Stomach smooth muscle (tissue), 2 donors: Measurements from ENCODE around the gene TNK1.
A peak's percentile ranks its signal among the peaks of the same experiment; 100 is the strongest.
"Not testable (repeated sequence)": the region's sequence is repeated elsewhere in the genome, so short reads cannot be mapped to it uniquely, and the experiment has no call there.

Experiments used
- H3K27ac ChIP-seq: one replicate; pipeline ENCODE4 v1.7.0; 2013; ENCODE audit warnings: mild to moderate bottlenecking, low read length, inconsistent platforms
- H3K27me3 ChIP-seq, 2 donors: one replicate each; pipeline ENCODE4 v1.7.0; 2013; ENCODE audit warnings: low read length in 2 of 2; ENCODE audit not compliant: insufficient read depth in 2 of 2, control insufficient read depth in 1 of 2
- H3K36me3 ChIP-seq, 2 donors: one replicate each; pipeline ENCODE4 v1.7.0; 2013; ENCODE audit warnings: low read length in 2 of 2; ENCODE audit not compliant: control insufficient read depth in 2 of 2, insufficient read depth in 2 of 2
- H3K4me1 ChIP-seq: one replicate; pipeline ENCODE4 v1.7.0; 2013; ENCODE audit warnings: low read length; ENCODE audit not compliant: control insufficient read depth, insufficient read depth
- H3K4me3 ChIP-seq, 2 donors: one replicate each; pipeline ENCODE4 v1.7.0; 2013; ENCODE audit warnings: low read length in 2 of 2
- H3K9ac ChIP-seq, 2 donors: one replicate each; pipeline ENCODE4 v1.7.0; 2013; ENCODE audit warnings: low read length in 2 of 2, mild to moderate bottlenecking in 1 of 2
- H3K9me3 ChIP-seq, 2 donors: one replicate each; pipeline ENCODE4 v1.7.0; 2013; ENCODE audit warnings: low read length in 2 of 2; ENCODE audit not compliant: control insufficient read depth in 2 of 2
- donor health status: healthy.
- donor health status: Pancreatic carcinoma.

Gene TNK1

DNA sequence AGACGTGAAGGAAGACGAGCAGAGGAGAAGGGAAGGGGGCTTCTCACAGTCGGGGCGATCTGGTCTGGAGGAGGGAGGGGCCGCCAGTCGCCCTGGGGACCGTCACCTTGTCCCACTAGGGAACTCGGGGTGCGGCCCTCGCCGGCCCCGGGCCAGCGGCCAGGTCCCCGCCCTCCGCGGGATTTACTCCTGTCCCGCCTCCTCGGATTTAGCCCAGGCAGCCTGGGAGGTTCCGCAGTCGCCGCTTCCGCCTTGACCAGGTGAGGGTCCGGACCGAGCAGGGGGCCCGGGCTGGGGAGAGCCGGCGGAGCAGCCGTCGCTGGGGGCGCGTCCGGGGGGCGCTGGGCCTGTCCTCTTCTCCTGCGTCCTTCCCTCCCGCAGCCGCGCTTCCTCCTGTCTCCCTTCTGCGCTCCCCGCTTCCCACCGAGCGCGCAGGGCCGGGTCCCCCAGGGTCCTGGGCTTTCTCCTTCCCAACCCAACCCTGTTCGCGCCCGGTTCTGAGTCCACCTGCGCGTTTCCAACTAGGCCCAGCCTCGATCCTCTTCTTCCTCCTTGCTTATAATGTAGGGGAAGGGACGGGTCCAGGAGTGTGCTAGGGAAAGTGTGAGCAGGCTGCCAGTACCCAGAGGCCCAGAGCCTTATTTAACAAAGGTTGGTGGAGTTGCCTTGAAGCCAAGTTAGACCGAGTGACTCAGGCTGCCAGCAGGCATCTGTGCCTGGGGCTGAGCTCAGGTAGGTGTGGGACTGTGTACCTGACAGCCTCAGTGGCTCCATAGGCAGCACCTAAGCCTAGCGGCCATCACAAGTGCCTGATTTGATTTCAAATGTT is at the start of gene TNK1:
TSS of gene TNK1 (plus strand) at position 235 of the 829 bp plus-strand sequence. CDS start 1,838 bp downstream, outside the sequence.
- Histone ChIP-seq H3K4me3 (peak within 1 kb of the TSS; percentile 38 to 66), H3K9ac (peak within 1 kb of the TSS; percentile 15 to 55), H3K9me3 (no peaks in the 10 kb centered on the region), H3K27me3 (peaks cover 0 to 2% of the 10 kb centered on the region in 2 donors), H3K27ac (peak within 1 kb of the TSS; percentile 6), H3K4me1 (peaks cover 32% of the 10 kb centered on the region), H3K36me3 (no peaks in the 10 kb centered on the region)

- Histone ChIP-seq H3K4me1 (peaks cover 23% of the 10 kb centered on the region), H3K4me3 (no peak overlapping the region), H3K9ac (no peak overlapping the region), H3K27ac (no peak overlapping the region), H3K9me3 (no peaks in the 10 kb centered on the region), H3K27me3 (peaks cover 10 to 11% of the 10 kb centered on the region in 2 donors), H3K36me3 (no peaks in the 10 kb centered on the region)
Measured at GRCh38 chr17:7332111-7332510, 48.8 kb upstream of the TNK1 start.

GRCh38 chr17:7332600-7333069 is 48.3 kb upstream of the TNK1 start:
- not testable (repeated sequence) for H3K9ac ChIP-seq, H3K4me3 ChIP-seq, H3K36me3 ChIP-seq, H3K27ac ChIP-seq, H3K9me3 ChIP-seq
- peaks cover 11 to 12% of the 10 kb centered on the region in 2 donors for H3K27me3 ChIP-seq
- peaks cover 22% of the 10 kb centered on the region for H3K4me1 ChIP-seq

DNA sequence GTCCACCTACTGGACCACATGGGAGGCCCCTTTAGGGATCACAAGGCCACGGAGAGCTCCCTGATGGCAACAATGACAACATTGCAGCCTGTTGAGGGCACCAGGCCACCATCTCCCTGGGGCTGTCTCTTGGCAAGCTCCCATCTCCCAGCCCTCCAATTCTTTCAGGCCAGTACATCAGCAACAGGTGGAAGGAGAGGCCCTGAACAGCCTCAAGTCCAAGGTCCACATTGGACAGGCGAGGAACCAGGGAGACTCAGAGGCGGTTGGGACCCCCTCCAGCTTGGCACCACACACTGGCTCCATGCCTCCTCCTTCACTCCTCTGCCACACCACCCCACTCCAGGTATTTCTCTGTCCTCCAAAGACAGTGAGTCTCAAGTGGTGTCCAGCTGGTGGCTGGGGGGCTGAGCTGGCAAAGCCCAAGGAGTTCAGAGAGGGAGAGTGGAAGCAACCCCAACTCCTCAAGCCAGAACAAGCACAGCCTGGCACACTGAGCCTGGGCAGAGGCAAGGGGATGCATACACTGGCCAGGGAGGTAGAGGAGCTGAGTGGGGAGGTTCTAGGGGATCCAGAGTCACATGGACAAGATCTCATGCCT is 45.9 kb upstream of the TNK1 start:
- H3K27me3 ChIP-seq: peaks cover 11 to 12% of the 10 kb centered on the region in 2 donors
- H3K4me3 ChIP-seq: no peak overlapping the region
- H3K9ac ChIP-seq: no peak overlapping the region
- H3K27ac ChIP-seq: no peak overlapping the region
- H3K36me3 ChIP-seq: no peaks in the 10 kb centered on the region
- no peaks in the 10 kb centered on the region for H3K9me3 ChIP-seq
- H3K4me1 ChIP-seq: peaks cover 7% of the 10 kb centered on the region

DNA sequence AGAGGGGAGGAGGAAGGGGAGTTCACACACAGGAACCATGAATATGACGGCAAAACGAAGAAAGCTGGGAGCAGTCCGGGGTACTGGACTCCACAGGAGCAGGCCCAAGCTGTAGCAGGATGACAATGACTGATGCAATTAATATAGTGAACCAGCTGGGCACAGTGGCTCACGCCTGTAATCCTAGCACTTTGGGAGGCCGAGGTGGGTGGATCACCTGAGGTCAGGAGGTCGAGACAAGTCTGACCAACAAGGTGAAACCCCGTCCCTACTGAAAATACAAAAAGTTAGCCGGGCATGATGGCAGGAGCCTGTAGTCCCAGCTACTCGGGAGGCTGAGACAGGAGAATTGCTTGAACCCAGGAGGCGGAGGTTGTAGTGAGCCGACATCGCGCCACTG is 45.1 kb upstream of the TNK1 start:
- not testable (repeated sequence) for H3K4me1 ChIP-seq, H3K9me3 ChIP-seq, H3K27ac ChIP-seq, H3K36me3 ChIP-seq, H3K4me3 ChIP-seq, H3K9ac ChIP-seq
- H3K27me3 ChIP-seq: peaks cover 11 to 12% of the 10 kb centered on the region in 2 donors

DNA sequence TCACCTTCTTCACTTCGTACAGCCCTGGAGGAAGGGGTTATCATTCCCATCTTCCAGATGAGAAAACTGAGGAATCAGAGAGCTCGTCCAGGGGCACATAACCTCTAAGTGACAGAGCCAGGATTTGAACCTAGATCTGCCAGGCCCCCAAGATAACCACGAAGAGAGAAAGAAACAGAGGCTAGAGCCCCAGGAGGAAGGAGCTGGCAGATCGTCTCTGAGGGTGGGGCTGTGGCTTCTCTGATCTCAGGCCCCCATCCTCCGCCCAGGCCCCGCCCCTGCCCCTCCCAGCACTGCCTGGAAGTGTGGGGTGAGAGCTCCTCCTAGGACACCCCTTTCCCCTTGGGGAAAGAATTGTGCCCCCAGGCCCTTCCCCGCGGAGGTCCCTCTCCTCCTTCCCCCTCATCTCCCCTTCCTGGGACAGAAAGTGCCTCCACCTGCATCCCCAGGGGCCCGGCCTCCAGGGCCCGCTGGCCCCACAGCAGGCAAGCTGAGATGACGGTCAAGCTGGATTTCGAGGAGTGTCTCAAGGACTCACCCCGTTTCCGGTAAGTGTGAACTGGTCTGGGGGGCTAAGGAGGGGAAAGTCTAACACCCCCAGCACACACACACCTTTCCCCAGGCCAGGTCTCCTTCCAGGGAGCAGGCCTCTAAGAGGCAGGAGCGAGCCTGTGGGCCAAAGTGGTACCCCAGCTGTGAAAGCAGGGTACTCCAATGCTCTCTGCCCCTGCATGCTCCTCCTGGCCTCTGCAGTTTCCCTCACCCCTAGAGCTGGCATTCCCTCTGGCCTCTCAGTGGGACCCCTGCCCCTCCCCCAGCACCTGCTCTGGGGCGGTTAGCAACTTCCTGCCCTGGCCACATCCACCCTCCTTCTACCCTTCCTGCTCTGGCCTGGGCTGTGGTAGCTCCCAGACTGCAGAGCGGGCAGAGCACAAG is 44.4 kb upstream of the TNK1 start, which contains the start of gene ACAP1:
TSS of gene ACAP1 (plus strand) at position 290 of the 936 bp plus-strand sequence. CDS start at position 496, 206 bp downstream.
- Histone ChIP-seq H3K27me3 (peaks cover 12 to 14% of the 10 kb centered on the region in 2 donors), H3K4me1 (no peaks in the 10 kb centered on the region), H3K36me3 (no peaks in the 10 kb centered on the region), H3K27ac (no peak within 1 kb of the TSS), H3K9ac (no peak within 1 kb of the TSS), H3K4me3 (no peak within 1 kb of the TSS), H3K9me3 (no peaks in the 10 kb centered on the region)

DNA sequence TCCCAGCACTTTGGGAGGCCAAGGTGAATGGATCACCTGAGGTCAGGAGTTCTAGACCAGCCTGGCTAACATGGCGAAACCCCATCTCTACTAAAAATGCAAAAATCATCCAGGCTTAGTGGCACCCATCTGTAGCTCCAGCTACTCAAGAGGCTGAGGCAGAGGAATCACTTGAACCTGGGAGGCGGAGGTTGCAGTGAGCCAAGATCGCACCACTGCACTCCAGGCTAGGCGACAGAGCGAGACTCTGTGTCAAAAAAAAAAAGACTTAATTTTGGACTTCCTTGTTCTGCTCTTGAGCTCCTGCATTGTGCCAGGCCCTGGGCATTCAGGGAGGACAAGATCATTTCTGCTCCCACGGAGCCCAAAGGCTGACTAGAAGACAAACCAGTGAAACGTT is 43.3 kb upstream of the TNK1 start:
- not testable (repeated sequence) for H3K4me3 ChIP-seq, H3K4me1 ChIP-seq, H3K36me3 ChIP-seq, H3K9me3 ChIP-seq, H3K9ac ChIP-seq, H3K27ac ChIP-seq
- H3K27me3 ChIP-seq: peaks cover 15 to 20% of the 10 kb centered on the region in 2 donors

GRCh38 chr17:7340179-7340578 is 40.7 kb upstream of the TNK1 start:
- H3K27me3 ChIP-seq: peaks cover 14 to 27% of the 10 kb centered on the region in 2 donors

GRCh38 chr17:7341842-7342241 is 39.0 kb upstream of the TNK1 start:
- H3K27ac ChIP-seq: no peak overlapping the region
- no peak overlapping the region for H3K4me3 ChIP-seq
- no peaks in the 10 kb centered on the region for H3K9me3 ChIP-seq
- no peaks in the 10 kb centered on the region for H3K4me1 ChIP-seq
- H3K27me3 ChIP-seq: peaks cover 10 to 23% of the 10 kb centered on the region in 2 donors
- no peak overlapping the region for H3K9ac ChIP-seq
- no peaks in the 10 kb centered on the region for H3K36me3 ChIP-seq

More at GRCh38 chr17:7340179-7340578, 40.7 kb upstream of the TNK1 start:
- H3K4me3 ChIP-seq: no peak overlapping the region
- H3K36me3 ChIP-seq: no peaks in the 10 kb centered on the region
- no peaks in the 10 kb centered on the region for H3K9me3 ChIP-seq
- H3K9ac ChIP-seq: no peak overlapping the region
- H3K27ac ChIP-seq: no peak overlapping the region
- H3K4me1 ChIP-seq: no peaks in the 10 kb centered on the region

GRCh38 chr17:7343250-7343649 is 37.6 kb upstream of the TNK1 start:
- H3K4me1 ChIP-seq: no peaks in the 10 kb centered on the region
- H3K36me3 ChIP-seq: no peaks in the 10 kb centered on the region
- no peak overlapping the region for H3K27ac ChIP-seq
- no peak overlapping the region for H3K4me3 ChIP-seq
- peaks cover 7 to 18% of the 10 kb centered on the region in 2 donors for H3K27me3 ChIP-seq
- H3K9me3 ChIP-seq: no peaks in the 10 kb centered on the region
- no peak overlapping the region for H3K9ac ChIP-seq
